ENCODE results near the gene MORC2. TPM values are rescaled to one million over a fixed set of nuclear protein-coding genes. Genes with fewer than 3 reads are reported as not detected.

MORC2 gene
- total RNA-seq, 1 experiment from 2014 or later = 60.3 TPM

DNA sequence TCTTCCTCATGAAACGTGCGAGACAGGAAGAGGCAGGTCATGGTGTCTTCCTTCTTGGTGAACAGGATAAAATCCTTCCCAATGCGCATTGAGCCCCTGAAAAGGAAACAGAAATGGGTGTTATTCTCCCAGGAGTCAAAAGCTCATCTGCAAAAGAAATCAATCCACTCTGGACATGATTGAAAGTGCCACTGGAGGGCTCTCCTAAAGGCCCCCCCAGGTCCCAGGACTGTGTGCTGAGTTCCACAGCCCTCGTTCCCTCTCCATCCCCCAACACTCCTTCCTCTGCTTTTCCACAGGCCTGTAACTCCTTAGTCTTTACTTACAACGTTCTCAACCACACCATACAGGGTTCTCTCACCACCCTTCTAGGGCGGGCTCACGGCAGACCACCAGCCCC, 22.2 kb downstream of the MORC2 start:
- intact Hi-C loops (cut with micrococcal nuclease; ENCODE audit: unreplicated experiment) = no loop called here
- ChIA-PET POLR2A (ENCODE audit: low non-redundant PET) (no interaction called here), CTCF (interaction anchor here (1.2 kb wide), 1 partner anchor 139 kb away, joined by 12 read pairs; no protein-coding TSS in a partner anchor)
- peaks cover 17% of the 10 kb centered on the region for H3K4me1 ChIP-seq (ENCODE audit: insufficient read depth, low read length, poor library complexity, severe bottlenecking)
- DNase-seq (ENCODE audit: low spot score) = no peak
- H3K9me3 ChIP-seq (ENCODE audit: low read depth, low read length, poor library complexity, severe bottlenecking) = no peaks in the 10 kb centered on the region
- BruUV-seq (replicated peaks) = no TSS peak
- H3K27ac ChIP-seq (ENCODE audit: low read depth, low read length, poor library complexity, severe bottlenecking) = no peak overlapping the region
- no peak overlapping the region for H3K4me3 ChIP-seq (ENCODE audit: low read depth, low read length, poor library complexity, severe bottlenecking)
- TF ChIP-seq, protein P1, sequence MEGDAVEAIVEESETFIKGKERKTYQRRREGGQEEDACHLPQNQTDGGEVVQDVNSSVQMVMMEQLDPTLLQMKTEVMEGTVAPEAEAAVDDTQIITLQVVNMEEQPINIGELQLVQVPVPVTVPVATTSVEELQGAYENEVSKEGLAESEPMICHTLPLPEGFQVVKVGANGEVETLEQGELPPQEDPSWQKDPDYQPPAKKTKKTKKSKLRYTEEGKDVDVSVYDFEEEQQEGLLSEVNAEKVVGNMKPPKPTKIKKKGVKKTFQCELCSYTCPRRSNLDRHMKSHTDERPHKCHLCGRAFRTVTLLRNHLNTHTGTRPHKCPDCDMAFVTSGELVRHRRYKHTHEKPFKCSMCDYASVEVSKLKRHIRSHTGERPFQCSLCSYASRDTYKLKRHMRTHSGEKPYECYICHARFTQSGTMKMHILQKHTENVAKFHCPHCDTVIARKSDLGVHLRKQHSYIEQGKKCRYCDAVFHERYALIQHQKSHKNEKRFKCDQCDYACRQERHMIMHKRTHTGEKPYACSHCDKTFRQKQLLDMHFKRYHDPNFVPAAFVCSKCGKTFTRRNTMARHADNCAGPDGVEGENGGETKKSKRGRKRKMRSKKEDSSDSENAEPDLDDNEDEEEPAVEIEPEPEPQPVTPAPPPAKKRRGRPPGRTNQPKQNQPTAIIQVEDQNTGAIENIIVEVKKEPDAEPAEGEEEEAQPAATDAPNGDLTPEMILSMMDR (conservative IDR thresholded peaks at IDR 0.05; ENCODE audit: low read depth, low read length) = no peak
- no peak for TF ChIP-seq EZH2 (IDR thresholded peaks at IDR 0.05; ENCODE audit: borderline replicate concordance, low read depth, low read length, poor library complexity, severe bottlenecking)
- no peaks in the 10 kb centered on the region for H3K27me3 ChIP-seq (replicated peaks; ENCODE audit: insufficient read depth, low read depth, low read length, poor library complexity)
- peaks cover 68% of the 10 kb centered on the region for H3K36me3 ChIP-seq (ENCODE audit: insufficient read depth, low read length, poor library complexity, severe bottlenecking)

GRCh38 chr22:30945653-30946052, 22.9 kb downstream of the MORC2 start:
- ChIA-PET CTCF (no interaction called here), POLR2A (ENCODE audit: low non-redundant PET) (interaction anchor here (0.6 kb wide), 1 partner anchor 338 kb away, joined by 5 read pairs; the partner anchor contains the start of gene TCN2)
- intact Hi-C loops (cut with micrococcal nuclease; ENCODE audit: unreplicated experiment) = no loop called here

DNA sequence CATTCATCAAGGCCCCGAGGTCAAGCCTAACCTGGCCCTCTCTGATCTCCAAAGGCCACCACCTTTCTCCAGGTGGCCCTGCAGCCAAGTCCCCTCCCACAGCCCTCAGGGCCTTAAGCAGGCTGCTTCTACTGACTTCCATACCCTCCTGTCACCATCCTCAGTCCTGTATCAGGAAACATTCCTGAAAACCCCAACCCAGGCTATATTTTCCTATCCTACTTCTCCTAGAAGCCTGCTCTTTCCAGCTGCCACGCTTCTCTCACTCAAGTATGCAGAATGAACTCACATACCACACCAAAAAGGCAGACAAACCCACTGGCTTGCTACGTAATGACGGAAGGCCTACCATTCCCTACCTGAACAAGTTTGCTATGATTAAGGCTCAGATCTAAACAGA, 23.6 kb downstream of the MORC2 start:
- DNase-seq (ENCODE audit: low spot score) = no peak
- H3K36me3 ChIP-seq (ENCODE audit: insufficient read depth, low read length, poor library complexity, severe bottlenecking) = peaks cover 74% of the 10 kb centered on the region
- POLR2A ChIA-PET (ENCODE audit: low non-redundant PET) = no interaction called here
- CTCF ChIA-PET = no interaction called here
- H3K4me3 ChIP-seq (ENCODE audit: low read depth, low read length, poor library complexity, severe bottlenecking) = no peak overlapping the region
- no peaks in the 10 kb centered on the region for H3K27me3 ChIP-seq (replicated peaks; ENCODE audit: insufficient read depth, low read depth, low read length, poor library complexity)
- intact Hi-C loops (cut with micrococcal nuclease; ENCODE audit: unreplicated experiment) = no loop called here
- H3K9me3 ChIP-seq (ENCODE audit: low read depth, low read length, poor library complexity, severe bottlenecking) = no peaks in the 10 kb centered on the region
- peaks cover 17% of the 10 kb centered on the region for H3K4me1 ChIP-seq (ENCODE audit: insufficient read depth, low read length, poor library complexity, severe bottlenecking)
- TF ChIP-seq, protein P1 (conservative IDR thresholded peaks at IDR 0.05; ENCODE audit: low read depth, low read length) = no peak
- TF ChIP-seq EZH2 (IDR thresholded peaks at IDR 0.05; ENCODE audit: borderline replicate concordance, low read depth, low read length, poor library complexity, severe bottlenecking) = no peak
- H3K27ac ChIP-seq (ENCODE audit: low read depth, low read length, poor library complexity, severe bottlenecking) = no peak overlapping the region
- no TSS peak for BruUV-seq (replicated peaks)

More at GRCh38 chr22:30945653-30946052, 22.9 kb downstream of the MORC2 start:
- Histone ChIP-seq H3K4me3 (ENCODE audit: low read depth, low read length, poor library complexity, severe bottlenecking) (no peak overlapping the region), H3K27me3 (replicated peaks; ENCODE audit: insufficient read depth, low read depth, low read length, poor library complexity) (no peaks in the 10 kb centered on the region), H3K27ac (ENCODE audit: low read depth, low read length, poor library complexity, severe bottlenecking) (no peak overlapping the region), H3K9me3 (ENCODE audit: low read depth, low read length, poor library complexity, severe bottlenecking) (no peaks in the 10 kb centered on the region), H3K36me3 (ENCODE audit: insufficient read depth, low read length, poor library complexity, severe bottlenecking) (peaks cover 75% of the 10 kb centered on the region), H3K4me1 (ENCODE audit: insufficient read depth, low read length, poor library complexity, severe bottlenecking) (peaks cover 17% of the 10 kb centered on the region)
- TF ChIP-seq, protein P1 (conservative IDR thresholded peaks at IDR 0.05; ENCODE audit: low read depth, low read length) = no peak
- TF ChIP-seq EZH2 (IDR thresholded peaks at IDR 0.05; ENCODE audit: borderline replicate concordance, low read depth, low read length, poor library complexity, severe bottlenecking) = no peak
- no peak for DNase-seq (ENCODE audit: low spot score)
- no TSS peak for BruUV-seq (replicated peaks)

Measured in A673 (cell line).